Hepatocyte (in vitro differentiated cells): ENCODE results near the gene LRRC14B. TPM values are rescaled to one million over a fixed set of nuclear protein-coding genes. Genes with fewer than 3 reads are reported as not detected.

ENCODE experiments used
- DNase-seq: peaks from one replicate; pipeline ENCODE4 v3.0.0-alpha.2; 2016; ENCODE audit warnings: low spot score
- H2AFZ ChIP-seq: fragments of 200-600 bp; sonication (generic); 2 replicates; pipeline ENCODE4 v1.6.0; 2016; ENCODE audit warnings: antibody characterized with exemption, mild to moderate bottlenecking
- H3K27ac ChIP-seq: fragments of 200-600 bp; sonication (generic); 2 replicates; pipeline ENCODE4 v1.5.1; 2016; ENCODE audit warnings: mild to moderate bottlenecking
- H3K27me3 ChIP-seq: fragments of 200-600 bp; sonication (generic); 2 replicates; pipeline ENCODE4 v1.6.1; 2016
- H3K36me3 ChIP-seq: fragments of 200-600 bp; sonication (generic); replicated peaks from 2 replicates; pipeline ENCODE4 v1.5.1; 2016; ENCODE audit warnings: low read depth; ENCODE audit not compliant: insufficient read depth
- H3K4me1 ChIP-seq: fragments of 200-600 bp; sonication (generic); 2 replicates; pipeline ENCODE4 v1.5.1; 2016; ENCODE audit warnings: mild to moderate bottlenecking, moderate library complexity; ENCODE audit not compliant: insufficient read depth
- H3K4me2 ChIP-seq: fragments of 200-600 bp; sonication (generic); 2 replicates; pipeline ENCODE4 v1.6.0; 2016
- H3K4me3 ChIP-seq: fragments of 200-600 bp; sonication (generic); 2 replicates; pipeline ENCODE4 v1.5.1; 2016; ENCODE audit warnings: mild to moderate bottlenecking
- H3K79me2 ChIP-seq: fragments of 200-600 bp; sonication (generic); 2 replicates; pipeline ENCODE4 v1.6.0; 2017; ENCODE audit warnings: mild to moderate bottlenecking
- H3K9me2 ChIP-seq: fragments of 200-600 bp; sonication (generic); replicated peaks from 2 replicates; pipeline ENCODE4 v1.6.0; 2017; ENCODE audit warnings: mild to moderate bottlenecking; ENCODE audit not compliant: insufficient read depth
- H3K9me3 ChIP-seq: fragments of 200-600 bp; sonication (generic); 2 replicates; pipeline ENCODE4 v1.5.1; 2016; ENCODE audit warnings: low read depth, mild to moderate bottlenecking
- H4K20me1 ChIP-seq: fragments of 200-600 bp; sonication (generic); 2 replicates; pipeline ENCODE4 v1.6.0; 2016; ENCODE audit warnings: mild to moderate bottlenecking; ENCODE audit not compliant: insufficient read depth, poor library complexity, severe bottlenecking
- CTCF ChIP-seq: fragments of 200-600 bp; sonication (generic); IDR thresholded peaks from 2 replicates; pipeline ENCODE4 v1.5.1; 2016; ENCODE audit warnings: antibody characterized with exemption, mild to moderate bottlenecking; ENCODE audit not compliant: poor library complexity
- EZH2 ChIP-seq: fragments of 200-600 bp; sonication (generic); IDR thresholded peaks from 2 replicates; pipeline ENCODE4 v1.6.1; 2016; ENCODE audit warnings: antibody characterized with exemption, mild to moderate bottlenecking, borderline replicate concordance
- EZH2phosphoT487 ChIP-seq: fragments of 200-600 bp; sonication (generic); IDR thresholded peaks from one replicate; pipeline ENCODE4 v1.6.1; 2018; ENCODE audit warnings: antibody characterized with exemption, mild to moderate bottlenecking, low read depth, moderate library complexity; ENCODE audit not compliant: unreplicated experiment, severe bottlenecking
- WGBS: methylation state at CpG from one replicate; pipeline ENCODE4 v1.1.6; 2016; ENCODE audit warnings: low lambda C conversion rate; ENCODE audit errors: missing lambda C conversion rate; 5-methylcytosine and 5-hydroxymethylcytosine counted together
- polyA plus RNA-seq: library from polyadenylated mRNA; unstranded; fragments of >200 nt; fragmentation: Nextera tagmentation; extraction: Ambion mirVana; gene quantifications from 2 replicates; pipeline ENCODE4 v1.2.1, GENCODE V29; 2016
- total RNA-seq: library from RNA; depleted of rRNA; stranded (reverse); fragments of >200 nt; gene quantifications from 2 replicates; pipeline ENCODE4 v1.2.3, GENCODE V29; 2014

LRRC14B gene
- total and polyA plus RNA-seq, 2 experiments from 2014 or later = 0.18 TPM; not detected in 1

DNA sequence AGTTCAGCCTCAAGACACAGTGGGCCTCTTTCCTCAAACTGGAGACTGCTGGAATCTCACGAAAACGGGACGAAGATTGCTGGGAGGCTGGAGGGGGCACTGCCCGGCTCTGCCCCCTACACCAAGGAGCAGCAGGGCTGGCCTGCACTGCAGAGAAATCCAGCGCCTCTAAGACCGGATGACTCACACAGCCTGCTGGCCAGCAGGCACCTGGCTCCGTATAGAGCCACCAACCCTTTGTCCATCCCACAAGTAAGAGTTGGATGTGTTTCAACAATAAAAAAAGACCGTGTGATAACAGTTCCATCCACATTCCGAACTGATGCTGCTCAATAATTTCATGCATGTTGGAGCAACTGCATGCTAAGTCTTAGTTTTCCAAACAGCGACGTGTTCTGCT is 15.1 kb downstream of the LRRC14B start:
- H3K9me3 ChIP-seq = no peaks in the 10 kb centered on the region
- H3K79me2 ChIP-seq = peaks cover 45% of the 10 kb centered on the region
- H3K27ac ChIP-seq = no peak overlapping the region
- H3K4me3 ChIP-seq = no peak overlapping the region
- no peaks in the 10 kb centered on the region for H3K27me3 ChIP-seq
- TF ChIP-seq CTCF (no peak), EZH2 (no peak), EZH2phosphoT487 (no peak)
- H3K4me1 ChIP-seq = no peaks in the 10 kb centered on the region
- DNase-seq = no peak
- no peaks in the 10 kb centered on the region for H3K36me3 ChIP-seq
- no peak overlapping the region for H2AFZ ChIP-seq
- H4K20me1 ChIP-seq = peaks cover 32% of the 10 kb centered on the region
- 76% methylated on average over 11 of the region's 11 CpGs for WGBS
- no peak overlapping the region for H3K4me2 ChIP-seq
- H3K9me2 ChIP-seq = no peaks in the 10 kb centered on the region

- Histone ChIP-seq H3K79me2 (peaks cover 45% of the 10 kb centered on the region), H3K4me3 (no peak overlapping the region), H3K4me1 (no peaks in the 10 kb centered on the region), H3K27ac (no peak overlapping the region), H3K4me2 (no peak overlapping the region), H3K27me3 (no peaks in the 10 kb centered on the region), H3K9me2 (no peaks in the 10 kb centered on the region), H3K36me3 (no peaks in the 10 kb centered on the region), H2AFZ (no peak overlapping the region), H3K9me3 (no peaks in the 10 kb centered on the region), H4K20me1 (peaks cover 32% of the 10 kb centered on the region)
- no peak for DNase-seq
- WGBS = 77% methylated on average over 8 of the region's 8 CpGs
- no peak for TF ChIP-seq EZH2phosphoT487
- no peak for TF ChIP-seq CTCF
- TF ChIP-seq EZH2 = no peak
These were observed 15.7 kb downstream of the LRRC14B start for GRCh38 chr5:206927-207536.

GRCh38 chr5:207599-207998 is 16.3 kb downstream of the LRRC14B start:
- H3K27ac ChIP-seq = no peak overlapping the region
- no peak overlapping the region for H3K4me2 ChIP-seq
- DNase-seq = no peak
- no peaks in the 10 kb centered on the region for H3K9me2 ChIP-seq
- H2AFZ ChIP-seq = no peak overlapping the region
- WGBS = 88% methylated on average over 14 of the region's 14 CpGs
- no peaks in the 10 kb centered on the region for H3K27me3 ChIP-seq
- H3K79me2 ChIP-seq = peaks cover 45% of the 10 kb centered on the region
- no peaks in the 10 kb centered on the region for H3K36me3 ChIP-seq
- peaks cover 32% of the 10 kb centered on the region for H4K20me1 ChIP-seq
- no peak overlapping the region for H3K4me3 ChIP-seq
- no peaks in the 10 kb centered on the region for H3K4me1 ChIP-seq
- no peak for TF ChIP-seq CTCF
- H3K9me3 ChIP-seq = no peaks in the 10 kb centered on the region
